Neural progenitor cell (in vitro differentiated cells): ENCODE results near the gene WWOX.

ENCODE experiments used
- CTCF ChIP-seq: fragments of 200-600 bp; sonication (generic); IDR thresholded peaks from 2 replicates; pipeline ENCODE4 v1.5.1; 2017; ENCODE audit warnings: antibody characterized with exemption, mild to moderate bottlenecking
- EZH2phosphoT487 ChIP-seq: fragments of 200-600 bp; sonication (generic); IDR thresholded peaks from 2 replicates; pipeline ENCODE4 v1.6.1; 2017; ENCODE audit warnings: antibody characterized with exemption

- TF ChIP-seq EZH2phosphoT487 (no peak), CTCF (peak; percentile 4)
Measured at GRCh38 chr16:78553268-78554039, 454.0 kb downstream of the WWOX start.
